NCI-H1105 treated with DMSO at 0.1 percent for 48 hours (cell line): ENCODE measurements around the gene DPPA2.

Experiments used
- DNase-seq: peaks from one replicate; lab custom pipeline; 2025; lab: John Stamatoyannopoulos, UW

The DPPA2 gene

DNA sequence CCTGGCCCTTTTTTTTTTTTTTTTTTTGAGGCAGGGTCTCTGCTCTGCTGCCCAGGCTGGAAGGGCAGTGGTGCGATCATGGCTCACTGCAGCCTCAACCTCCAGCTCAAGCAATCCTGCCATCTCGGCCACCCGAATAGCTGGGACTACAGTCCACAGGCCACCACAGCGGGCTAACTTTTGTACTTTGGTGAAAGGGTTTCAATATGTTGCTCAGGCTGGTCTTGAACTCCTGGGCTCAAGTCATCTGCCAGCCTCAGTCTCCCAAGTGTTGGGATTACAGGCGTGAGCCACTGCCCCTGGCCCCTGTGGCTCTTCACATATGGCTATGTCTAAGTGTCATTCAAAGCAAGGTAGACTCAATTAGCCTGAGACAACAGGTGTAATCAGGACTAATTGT lies 8.8 kb upstream of the DPPA2 start:
- DNase-seq, result no peak

DNA sequence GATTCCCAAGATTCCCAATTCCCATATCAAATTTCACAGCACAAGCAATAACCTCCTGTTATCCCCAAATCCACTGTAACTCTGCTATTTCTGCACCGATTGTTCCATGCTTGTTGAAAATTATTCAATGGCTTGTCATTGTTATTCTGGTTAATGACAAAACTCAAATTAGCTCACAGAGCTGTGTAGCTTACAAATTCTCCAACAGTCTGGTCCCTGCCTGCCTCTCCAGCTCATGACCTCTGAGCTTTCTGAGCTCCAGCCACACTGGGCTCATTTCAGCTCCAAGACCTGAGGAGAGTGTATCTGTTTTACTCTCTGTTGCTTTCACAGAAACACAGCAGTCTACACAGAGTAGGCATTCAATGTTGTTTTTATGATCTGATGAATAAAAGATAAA lies 3.3 kb downstream of the DPPA2 start:
- no peak for DNase-seq

DNA sequence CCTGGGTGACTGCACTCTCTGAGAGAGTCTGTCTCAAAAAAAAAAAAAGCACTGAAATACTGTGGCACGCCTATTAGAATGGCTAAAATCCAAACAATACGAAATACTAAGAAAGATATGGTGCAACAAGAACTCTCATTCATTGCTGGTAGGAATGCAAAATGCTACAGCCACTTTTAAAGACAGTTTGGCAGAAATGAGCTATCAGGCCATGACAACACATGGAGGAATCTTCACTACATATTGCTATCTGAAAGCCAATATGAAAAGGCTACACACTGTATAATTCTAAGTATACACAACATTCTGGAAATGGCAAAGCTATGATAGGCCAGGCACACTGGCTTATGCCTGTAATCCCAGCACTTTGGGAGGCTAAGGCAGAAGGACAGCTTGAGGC lies 18.8 kb downstream of the DPPA2 start:
- DNase-seq, result no peak

DNA sequence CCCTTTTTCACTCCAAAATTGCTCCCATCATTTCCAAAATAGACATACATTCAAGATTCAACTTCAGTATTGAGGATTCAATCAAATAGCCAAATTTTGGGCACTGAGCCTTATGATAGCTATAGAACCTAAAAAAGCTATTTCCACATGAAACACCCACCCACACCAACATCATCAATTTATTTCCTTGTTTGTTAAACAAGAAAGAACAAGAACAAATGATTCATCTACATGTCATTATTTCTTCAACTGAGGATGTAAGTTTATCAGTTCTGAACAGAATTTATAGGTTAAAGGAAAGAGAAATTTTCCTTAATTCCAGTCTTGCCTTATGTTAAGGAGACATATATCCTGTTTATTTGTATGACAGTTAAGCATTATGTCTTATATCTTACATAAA lies 32.2 kb downstream of the DPPA2 start:
- no peak for DNase-seq

DNA sequence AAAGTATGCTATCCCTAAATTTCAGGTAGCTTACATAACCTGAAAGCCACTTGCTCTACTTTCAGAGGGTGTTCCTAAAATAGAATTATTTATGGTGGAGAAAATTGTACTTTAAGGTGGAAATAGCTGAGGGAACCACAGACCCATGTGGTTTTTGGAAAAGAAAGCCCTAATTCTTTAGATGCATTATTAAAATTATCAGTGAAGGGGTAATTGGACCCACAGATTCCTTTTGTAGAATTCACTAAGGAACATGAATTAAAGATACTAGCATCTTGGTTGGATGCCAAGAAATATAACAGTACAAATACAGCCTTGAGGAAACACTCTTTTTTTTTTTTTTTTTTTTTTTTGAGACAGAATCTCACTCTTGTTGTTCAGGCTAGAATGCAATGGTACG lies 37.8 kb downstream of the DPPA2 start:
- no peak for DNase-seq

DNA sequence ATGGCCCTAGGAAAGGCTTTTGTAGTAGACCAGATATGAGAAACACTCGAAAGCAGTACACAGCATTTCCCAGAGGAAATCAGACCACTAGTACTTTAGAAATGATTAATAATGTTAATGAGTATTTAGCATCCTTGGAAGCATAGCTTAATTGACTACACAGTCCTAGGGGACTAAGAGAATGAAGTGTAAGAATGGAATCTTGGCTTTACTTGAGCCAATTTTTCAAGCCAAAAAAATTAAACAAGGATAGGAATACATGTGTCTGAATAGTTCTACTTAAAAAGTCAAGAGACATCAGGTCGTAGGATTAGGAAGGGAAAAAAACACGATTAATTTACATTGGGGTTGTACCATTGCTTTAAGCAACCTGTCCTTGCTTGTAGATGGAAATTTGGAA lies 38.2 kb downstream of the DPPA2 start:
- DNase-seq, result no peak

DNA sequence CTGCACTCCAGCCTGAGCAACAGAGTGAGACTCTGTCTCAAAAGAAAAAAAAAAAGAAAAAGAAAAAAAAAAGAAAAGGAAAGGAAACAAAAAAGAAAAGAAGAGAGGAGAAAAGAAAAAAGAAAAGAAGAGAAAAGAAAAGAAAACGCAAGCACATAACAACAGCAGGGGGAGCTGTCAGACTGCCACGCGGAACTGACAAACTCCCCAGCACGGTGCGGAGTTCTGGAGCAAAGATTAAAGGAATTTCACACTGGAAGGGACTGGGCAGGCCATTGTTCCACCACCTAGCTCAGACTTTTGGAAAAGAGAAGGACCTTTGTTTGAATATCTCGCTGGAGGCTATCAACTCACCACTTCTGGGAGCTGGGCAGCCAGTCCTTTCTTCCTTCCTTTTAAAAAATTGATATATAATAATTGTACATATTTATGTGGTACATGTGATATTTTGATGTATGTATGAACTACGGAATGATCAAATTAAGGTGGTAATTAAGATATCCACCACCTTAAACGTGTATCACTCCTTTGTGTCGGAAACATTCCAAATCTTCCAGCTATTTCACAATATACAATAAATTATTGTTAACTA lies 40.5 kb downstream of the DPPA2 start:
- peak; percentile 6 for DNase-seq

DNA sequence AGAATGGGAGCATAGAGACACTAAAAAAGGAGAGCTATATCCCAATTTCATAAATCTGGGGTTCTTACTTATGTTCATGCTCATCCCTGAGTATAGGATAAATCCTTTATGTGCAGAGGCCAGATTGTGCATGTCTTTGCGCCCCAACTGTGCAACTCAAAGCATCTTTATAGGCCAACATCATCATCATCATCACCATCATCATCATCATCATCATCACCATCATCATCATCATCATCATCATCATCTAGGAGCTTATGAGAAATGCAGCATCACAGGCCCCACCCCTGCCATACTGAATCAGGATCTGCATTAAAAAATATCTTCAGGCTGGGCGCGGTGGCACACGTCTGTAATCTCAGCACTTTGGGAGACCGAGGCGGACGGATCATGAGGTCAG lies 45.5 kb downstream of the DPPA2 start:
- DNase-seq, result no peak

DNA sequence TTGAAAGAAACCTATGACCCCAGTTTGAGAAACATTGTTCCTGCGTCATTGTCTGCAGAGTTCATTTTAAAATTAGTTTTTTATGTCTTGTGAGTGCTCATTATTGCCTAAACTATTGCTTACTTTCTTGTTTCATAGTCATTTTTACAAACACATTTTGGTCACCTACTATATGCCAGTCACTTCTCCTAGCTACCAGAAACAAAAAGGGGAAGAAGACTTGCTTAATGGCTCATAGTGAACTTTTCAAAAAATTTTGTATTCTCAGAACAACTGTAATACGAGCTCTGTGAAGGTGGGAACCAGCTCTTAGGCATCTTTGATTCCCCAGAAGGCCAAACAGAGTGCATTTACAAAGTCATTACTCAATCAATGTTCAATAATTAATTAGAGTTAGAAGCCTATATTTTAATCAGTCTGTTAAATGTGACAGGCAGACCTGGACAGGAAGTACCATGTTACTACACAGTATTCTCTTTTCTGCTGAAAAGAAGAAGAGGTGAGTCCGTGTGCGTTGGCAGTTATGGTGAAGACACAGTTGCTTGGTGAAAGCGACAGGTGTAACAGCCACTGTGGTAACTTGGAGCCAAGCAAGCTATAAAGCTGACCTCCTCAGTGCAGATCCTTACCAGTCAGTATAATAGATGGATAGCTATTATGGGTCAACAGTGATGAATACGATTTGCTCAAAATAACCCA lies 46.6 kb downstream of the DPPA2 start:
- DNase-seq, result no peak

DNA sequence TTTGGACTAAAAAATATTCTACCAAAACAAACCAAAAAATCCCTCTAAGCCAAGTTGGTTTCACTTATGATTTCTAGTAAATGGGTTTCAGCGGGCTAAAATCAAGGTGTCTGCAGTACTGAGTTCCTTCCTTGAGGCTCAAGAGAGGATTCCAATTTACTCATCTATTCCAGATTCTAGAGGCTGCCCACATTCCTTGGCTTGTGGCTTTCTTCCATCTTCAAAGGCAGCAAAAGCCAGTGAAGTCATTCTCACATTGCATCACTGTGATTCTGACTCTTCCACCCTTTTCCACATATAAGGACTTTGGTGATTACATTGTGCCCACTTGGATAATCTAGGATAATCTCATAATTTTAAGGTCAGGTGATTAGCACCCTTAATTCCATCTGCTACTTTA lies 48.1 kb downstream of the DPPA2 start:
- DNase-seq, result no peak

DNA sequence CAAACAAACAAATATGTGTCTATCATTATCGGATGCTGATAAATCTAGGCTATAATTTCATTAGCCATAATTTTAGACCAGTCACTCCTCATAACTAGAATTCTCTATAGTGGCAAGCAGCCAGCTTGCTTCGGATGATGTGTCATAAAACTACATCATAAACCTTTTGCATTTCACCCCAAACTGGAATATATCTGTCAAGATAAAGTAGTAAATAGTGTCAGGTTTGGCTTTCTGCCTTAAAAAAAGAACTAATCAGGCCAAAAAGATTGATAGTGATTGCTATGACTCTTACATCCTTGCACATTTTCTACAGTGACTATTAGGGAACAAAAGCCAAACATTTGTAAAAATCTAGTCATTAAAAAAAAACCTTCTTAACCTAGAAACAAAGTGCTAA lies 51.0 kb downstream of the DPPA2 start:
- DNase-seq, result no peak

DNA sequence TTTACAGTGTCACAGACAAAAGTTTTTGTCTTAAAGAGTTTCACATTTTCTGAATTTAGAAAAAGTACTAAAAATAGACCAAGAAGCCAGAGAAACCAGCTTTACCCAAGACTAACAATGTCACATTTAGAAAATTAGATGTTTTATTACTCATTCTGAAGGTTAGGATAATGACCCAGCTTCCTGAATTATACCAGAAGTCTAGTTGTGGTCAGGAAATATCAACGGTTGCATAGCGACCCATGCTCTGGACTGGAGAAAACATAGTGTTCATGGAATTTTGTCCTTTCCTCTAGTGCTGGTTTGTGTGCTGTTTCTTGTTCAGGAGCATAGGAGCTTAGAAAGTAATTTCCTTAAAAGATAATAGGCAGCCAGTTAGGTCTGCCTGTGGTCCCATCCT lies 59.0 kb downstream of the DPPA2 start:
- no peak for DNase-seq

DNA sequence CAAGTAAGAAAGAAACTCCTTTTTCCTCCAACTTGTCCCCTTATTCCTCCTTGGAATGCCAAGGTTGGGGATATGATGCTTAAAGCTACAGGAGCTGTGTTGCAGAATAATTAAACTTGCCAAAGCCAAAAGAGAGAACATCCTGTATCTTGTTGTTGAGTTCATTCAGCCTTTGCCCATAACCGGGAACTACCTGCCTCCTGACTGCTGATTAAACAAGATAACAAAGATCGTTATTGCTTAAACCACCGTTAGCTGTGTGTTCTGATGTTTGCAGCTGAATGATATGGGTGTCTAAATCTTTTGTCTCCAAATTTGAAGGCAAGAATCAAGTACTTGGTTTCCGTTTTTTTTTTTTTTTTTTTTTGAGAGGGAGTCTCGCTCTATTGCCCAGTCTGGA lies 61.5 kb downstream of the DPPA2 start:
- no peak for DNase-seq

DNA sequence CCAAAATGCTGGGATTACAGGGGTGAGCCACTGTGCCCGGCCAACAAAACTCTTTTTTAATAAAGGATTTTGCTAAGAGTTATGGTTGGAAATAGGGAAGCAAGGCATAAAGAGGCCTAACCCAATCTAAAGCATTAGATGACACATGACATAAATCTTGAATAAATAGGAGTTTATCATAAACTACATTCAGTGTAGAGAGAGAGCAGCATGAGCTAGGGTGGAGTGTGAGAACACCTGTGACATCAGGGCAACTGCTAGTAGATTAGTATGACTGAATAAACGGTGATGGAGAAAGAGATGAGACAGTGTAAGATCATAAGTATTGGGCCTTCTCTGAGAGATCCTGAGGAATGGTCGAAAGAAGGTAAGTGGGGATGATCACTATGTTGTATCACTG lies 63.7 kb downstream of the DPPA2 start:
- DNase-seq, result no peak
